AG20443 (cell line): ENCODE measurements around the gene COL27A1.
A peak's percentile ranks its signal among the peaks of the same experiment; 100 is the strongest.

ENCODE experiments used
- DNase-seq: peaks from one replicate; pipeline ENCODE4 v3.0.0; 2012; ENCODE audit warnings: low spot score, mixed read lengths

COL27A1 gene

DNA sequence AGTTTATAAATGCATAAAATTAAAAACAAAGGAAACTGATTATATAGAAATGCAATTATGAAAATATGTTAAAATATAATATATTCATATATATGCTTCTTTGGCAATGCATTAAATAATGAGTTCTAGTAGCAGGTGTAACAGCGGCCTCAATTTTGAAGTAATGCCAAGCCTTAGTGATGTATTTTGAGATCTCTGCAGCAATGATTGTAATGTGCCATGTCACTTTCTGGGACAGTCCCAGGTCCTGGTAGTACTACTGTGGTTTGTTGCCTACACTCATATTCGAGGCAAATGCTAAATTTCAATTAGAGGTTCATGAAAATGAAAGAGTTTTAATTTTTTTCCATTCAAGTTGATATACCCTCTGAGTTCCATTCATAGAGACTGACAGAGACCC, 91.7 kb downstream of the COL27A1 start:
- no peak for DNase-seq

DNA sequence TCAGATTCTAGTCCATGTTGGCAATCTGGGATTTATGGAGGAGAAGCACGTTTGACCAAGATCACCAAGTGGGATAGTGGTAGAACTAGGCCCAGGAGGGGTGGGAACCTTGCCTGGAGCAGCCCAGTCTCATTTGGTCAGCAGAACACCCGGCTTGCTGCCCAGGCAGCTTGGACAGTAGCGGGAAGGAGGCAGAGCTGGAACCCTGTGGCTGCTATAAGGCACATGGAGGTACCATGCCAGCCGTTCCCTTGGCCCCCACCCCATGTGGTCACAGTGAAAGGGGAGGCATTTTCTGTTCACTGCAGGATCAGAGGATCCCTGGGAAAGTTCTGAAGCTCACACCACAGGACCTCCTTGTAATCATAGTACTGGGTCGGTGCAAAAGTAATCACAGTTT, 92.2 kb downstream of the COL27A1 start:
- DNase-seq = no peak

- DNase-seq = no peak
These were observed 93.0 kb downstream of the COL27A1 start for GRCh38 chr9:114248299-114248707.

- no peak for DNase-seq
These were observed 94.3 kb downstream of the COL27A1 start for GRCh38 chr9:114249424-114250234.

GRCh38 chr9:114250235-114250568, 94.9 kb downstream of the COL27A1 start:
- peak; percentile 94 for DNase-seq

DNA sequence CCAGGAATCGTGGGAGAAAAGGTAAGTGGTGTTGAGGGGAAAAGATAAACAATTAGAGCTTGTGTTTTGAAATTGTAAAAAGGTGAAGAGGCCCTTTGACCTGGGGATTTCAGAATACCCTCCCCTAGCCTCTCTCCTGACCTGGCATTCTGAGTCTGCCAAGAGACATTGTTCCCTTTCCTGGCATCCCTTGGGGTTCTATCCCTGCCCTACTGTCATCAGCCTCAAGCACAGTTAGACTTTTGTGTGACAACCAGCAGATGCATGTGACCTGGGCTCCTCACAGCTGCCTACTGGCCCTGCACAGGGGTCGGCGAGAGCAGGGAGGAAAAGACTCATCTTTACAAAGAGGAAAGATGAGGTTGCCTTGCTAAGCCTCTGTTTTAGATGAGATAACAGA, 95.3 kb downstream of the COL27A1 start:
- no peak for DNase-seq

GRCh38 chr9:114252394-114252793, 97.1 kb downstream of the COL27A1 start:
- DNase-seq = no peak

GRCh38 chr9:114256827-114257328, 101.5 kb downstream of the COL27A1 start:
- DNase-seq = no peak

GRCh38 chr9:114258218-114258617, 102.9 kb downstream of the COL27A1 start:
- DNase-seq = no peak

GRCh38 chr9:114258866-114259797, 103.8 kb downstream of the COL27A1 start:
- DNase-seq = no peak

DNA sequence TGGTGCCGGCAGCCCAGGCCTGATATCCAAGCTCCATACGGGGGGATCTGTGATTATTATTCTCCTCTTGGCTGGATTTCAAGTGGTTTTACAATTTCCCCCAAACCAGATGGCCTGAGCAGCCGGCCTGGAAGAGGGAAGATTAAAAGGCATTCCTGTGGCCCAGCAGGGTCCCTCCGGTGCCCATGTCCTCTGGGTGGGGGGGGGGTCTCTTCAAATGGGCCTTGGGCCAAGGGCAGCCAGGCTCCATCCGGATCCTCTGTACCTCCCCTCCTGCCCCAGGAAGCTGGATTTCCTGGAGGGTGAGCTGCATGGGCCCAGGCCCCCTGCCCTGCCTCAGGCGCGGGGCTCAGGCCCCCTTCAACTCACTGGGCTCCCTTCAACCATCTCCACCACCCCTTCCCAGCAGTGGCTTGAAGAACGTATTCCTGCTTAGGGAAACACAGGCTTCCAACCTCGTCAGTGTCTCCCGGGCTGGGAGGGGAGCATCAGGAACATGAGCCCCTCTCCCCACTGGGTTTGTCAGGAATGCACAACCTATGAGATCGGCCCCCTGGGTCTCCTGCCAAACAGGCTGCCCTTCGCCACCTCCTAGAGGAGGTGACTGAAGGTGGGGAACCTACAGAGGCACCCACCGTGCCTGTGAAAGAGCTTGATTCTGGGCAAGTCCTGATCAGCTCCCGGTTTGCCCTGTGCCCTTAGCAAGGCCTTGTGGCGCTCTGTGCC, 104.6 kb downstream of the COL27A1 start:
- no peak for DNase-seq

DNA sequence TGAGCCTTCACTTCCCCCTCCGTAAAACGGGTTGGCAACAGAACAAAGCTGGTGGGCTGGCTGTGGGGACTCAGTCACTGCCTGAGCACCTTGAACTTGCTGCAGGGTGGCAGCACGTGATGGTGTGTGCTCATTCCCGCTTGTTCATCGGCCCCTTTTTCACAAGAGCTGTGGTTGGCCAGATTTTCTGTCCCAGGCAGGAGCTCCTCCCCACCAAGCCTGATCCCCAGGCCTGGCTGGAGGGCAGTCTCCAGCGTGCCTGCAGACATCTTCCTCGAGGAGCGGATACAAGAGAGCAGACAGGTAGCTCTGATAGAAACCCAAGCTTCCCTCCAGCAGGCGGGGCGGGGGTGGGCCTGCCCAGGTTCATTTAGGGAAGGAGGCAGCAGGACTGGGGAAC, 105.7 kb downstream of the COL27A1 start:
- no peak for DNase-seq

DNA sequence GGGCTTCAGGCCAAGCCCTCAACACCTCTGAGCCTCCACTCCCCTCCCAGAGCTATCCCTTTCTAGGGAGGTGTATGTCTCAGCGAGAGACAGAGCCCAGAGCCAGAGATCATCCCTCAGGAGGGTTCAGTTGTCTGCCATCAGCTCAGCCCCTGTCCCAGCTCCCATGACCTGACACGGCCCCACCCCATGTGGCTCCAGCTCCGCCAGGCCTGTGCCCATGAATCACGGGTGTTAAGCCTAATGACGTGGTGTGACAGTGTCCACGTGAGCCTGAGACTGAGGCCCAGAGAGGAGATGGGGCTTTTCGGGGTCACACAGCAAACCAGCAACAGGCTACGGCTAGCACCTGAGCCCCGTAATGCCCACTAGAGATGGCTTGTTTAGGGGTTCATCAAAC, 106.7 kb downstream of the COL27A1 start:
- no peak for DNase-seq

GRCh38 chr9:114263853-114264510, 108.6 kb downstream of the COL27A1 start:
- no peak for DNase-seq

- no peak for DNase-seq
These were observed 109.6 kb downstream of the COL27A1 start for GRCh38 chr9:114264806-114265550.

GRCh38 chr9:114266969-114267368, 111.6 kb downstream of the COL27A1 start:
- peak; percentile 78 for DNase-seq

- DNase-seq = no peak
These were observed 113.7 kb downstream of the COL27A1 start for GRCh38 chr9:114269023-114269422.

DNA sequence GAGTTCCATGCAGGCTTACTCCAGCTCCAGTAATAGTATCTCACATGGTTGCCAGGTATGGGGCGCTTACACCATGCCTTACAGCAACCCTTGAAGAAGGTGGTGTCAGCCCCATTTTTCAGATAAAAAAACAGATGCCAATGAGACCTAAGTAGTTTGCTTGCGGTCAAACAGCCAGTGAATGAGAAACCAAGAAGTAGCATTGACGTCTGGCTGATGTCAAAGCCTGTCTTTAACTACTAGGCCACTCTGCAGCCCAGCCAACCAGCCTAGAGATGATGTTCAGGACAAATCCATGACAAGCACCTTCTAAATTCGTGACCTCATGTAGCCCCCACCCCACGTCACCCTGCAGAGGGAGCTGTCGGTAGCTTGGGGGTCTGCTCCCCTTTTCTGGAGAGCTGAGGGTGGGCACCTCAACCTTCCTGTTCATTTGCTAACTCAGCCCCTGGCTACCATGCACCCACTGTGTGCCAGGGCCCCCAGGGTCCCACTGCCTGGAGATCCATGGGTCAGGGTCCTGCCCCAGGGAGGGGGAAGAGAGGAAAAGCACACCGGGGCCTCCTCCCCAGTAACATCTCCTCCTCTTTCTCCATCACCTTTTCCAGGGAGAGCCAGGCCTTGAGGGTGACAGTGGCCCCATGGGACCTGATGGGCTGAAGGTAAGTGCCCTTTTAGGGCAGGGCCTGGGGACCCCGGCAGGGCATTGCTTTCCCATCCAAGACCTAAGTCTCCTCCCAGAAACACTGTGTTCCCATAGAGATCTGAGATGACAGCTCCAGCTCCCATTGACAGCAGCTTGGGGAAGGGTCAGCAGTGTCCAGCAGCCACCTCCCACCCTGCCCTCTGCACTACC, 115.0 kb downstream of the COL27A1 start:
- no peak for DNase-seq

GRCh38 chr9:114271556-114272510, 116.5 kb downstream of the COL27A1 start:
- peak; percentile 69 for DNase-seq
